Osteoblast (primary cell): ENCODE measurements around the gene GAREM1. TPM values are rescaled to one million over a fixed set of nuclear protein-coding genes. Genes with fewer than 3 reads are reported as not detected.
A peak's percentile ranks its signal among the peaks of the same experiment; 100 is the strongest.
"Not testable (repeated sequence)": the region's sequence is repeated elsewhere in the genome, so short reads cannot be mapped to it uniquely, and the experiment has no call there.

Experiments
- DNase-seq: peaks from one replicate; pipeline ENCODE4 v3.0.0; 2011; ENCODE audit warnings: low spot score, mixed read lengths; ENCODE audit not compliant: insufficient read length; ENCODE audit errors: missing footprints
- H2AFZ ChIP-seq: 2 replicates; pipeline ENCODE4 v1.6.0; 2011; ENCODE audit warnings: mild to moderate bottlenecking, low read length
- H3K27ac ChIP-seq: 2 replicates; pipeline ENCODE4 v1.5.1; 2011; ENCODE audit warnings: mild to moderate bottlenecking, low read depth, low read length, moderate library complexity
- H3K27me3 ChIP-seq: 2 replicates; pipeline ENCODE4 v1.6.0; 2012; ENCODE audit warnings: mild to moderate bottlenecking, control low read depth, inconsistent platforms, low read length, moderate library complexity; ENCODE audit not compliant: insufficient read depth
- H3K36me3 ChIP-seq: 2 replicates; pipeline ENCODE4 v1.5.1; 2011; ENCODE audit warnings: mild to moderate bottlenecking, low read length, control low read depth, moderate library complexity; ENCODE audit not compliant: insufficient read depth
- H3K4me1 ChIP-seq: 2 replicates; pipeline ENCODE4 v1.5.1; 2011; ENCODE audit warnings: mild to moderate bottlenecking, low read length, control low read depth, moderate library complexity; ENCODE audit not compliant: insufficient read depth
- H3K4me2 ChIP-seq: 2 replicates; pipeline ENCODE4 v1.6.0; 2011; ENCODE audit warnings: mild to moderate bottlenecking, low read length; ENCODE audit not compliant: insufficient read depth
- H3K4me3 ChIP-seq: fragments of 200-600 bp; sonication (generic); 3 replicates; pipeline ENCODE4 v1.5.1; 2012; ENCODE audit warnings: mild to moderate bottlenecking, low read length, inconsistent platforms; ENCODE audit not compliant: insufficient read depth
- H3K79me2 ChIP-seq: 2 replicates; pipeline ENCODE4 v1.6.0; 2012; ENCODE audit warnings: mild to moderate bottlenecking, low read length, control low read depth, inconsistent platforms; ENCODE audit not compliant: insufficient read depth
- H3K9me3 ChIP-seq: 2 replicates; pipeline ENCODE4 v1.5.1; 2011; ENCODE audit warnings: low read depth, low read length, control low read depth
- H4K20me1 ChIP-seq: 2 replicates; pipeline ENCODE4 v1.6.0; 2012; ENCODE audit warnings: mild to moderate bottlenecking, low read length, control low read depth; ENCODE audit not compliant: insufficient read depth
- total RNA-seq: library from RNA; depleted of rRNA; stranded (reverse); fragments of >200 nt; gene quantifications from 2 replicates; pipeline ENCODE4 v1.2.3, GENCODE V29; 2012
- TF ChIP-seq, protein P1 (sequence below): IDR thresholded peaks from 2 replicates; pipeline ENCODE4 v1.5.1; 2011; ENCODE audit warnings: mild to moderate bottlenecking, low read depth, low read length, moderate library complexity; ENCODE audit errors: extremely low read depth

The GAREM1 gene
- total RNA-seq, 1 donor = 3.6 TPM

DNA sequence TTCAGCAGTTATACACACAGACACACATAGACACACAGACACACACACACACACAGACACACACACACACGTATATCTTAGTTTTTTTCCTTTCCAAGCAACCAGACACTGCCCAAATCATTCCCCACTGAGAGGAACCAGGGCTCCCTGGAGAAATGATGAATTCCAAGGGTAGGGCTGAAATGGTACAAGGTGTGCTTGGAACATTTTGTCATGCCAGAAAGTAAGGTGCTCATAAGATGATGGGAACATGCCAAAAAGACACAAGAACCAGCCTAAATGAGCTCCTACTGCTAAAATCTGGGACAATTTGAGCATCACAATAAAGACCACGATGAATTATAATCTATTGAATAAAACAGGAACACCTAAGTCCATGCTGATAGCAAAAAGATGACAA lies 177.6 kb downstream of the GAREM1 start:
- no peaks in the 10 kb centered on the region for H3K4me1 ChIP-seq
- H2AFZ ChIP-seq = no peak overlapping the region
- H3K79me2 ChIP-seq = no peaks in the 10 kb centered on the region
- H3K9me3 ChIP-seq = no peaks in the 10 kb centered on the region
- no peak overlapping the region for H3K27ac ChIP-seq
- H3K4me3 ChIP-seq = no peak overlapping the region
- no peaks in the 10 kb centered on the region for H4K20me1 ChIP-seq
- H3K4me2 ChIP-seq = no peak overlapping the region
- no peaks in the 10 kb centered on the region for H3K36me3 ChIP-seq
- TF ChIP-seq, protein P1, sequence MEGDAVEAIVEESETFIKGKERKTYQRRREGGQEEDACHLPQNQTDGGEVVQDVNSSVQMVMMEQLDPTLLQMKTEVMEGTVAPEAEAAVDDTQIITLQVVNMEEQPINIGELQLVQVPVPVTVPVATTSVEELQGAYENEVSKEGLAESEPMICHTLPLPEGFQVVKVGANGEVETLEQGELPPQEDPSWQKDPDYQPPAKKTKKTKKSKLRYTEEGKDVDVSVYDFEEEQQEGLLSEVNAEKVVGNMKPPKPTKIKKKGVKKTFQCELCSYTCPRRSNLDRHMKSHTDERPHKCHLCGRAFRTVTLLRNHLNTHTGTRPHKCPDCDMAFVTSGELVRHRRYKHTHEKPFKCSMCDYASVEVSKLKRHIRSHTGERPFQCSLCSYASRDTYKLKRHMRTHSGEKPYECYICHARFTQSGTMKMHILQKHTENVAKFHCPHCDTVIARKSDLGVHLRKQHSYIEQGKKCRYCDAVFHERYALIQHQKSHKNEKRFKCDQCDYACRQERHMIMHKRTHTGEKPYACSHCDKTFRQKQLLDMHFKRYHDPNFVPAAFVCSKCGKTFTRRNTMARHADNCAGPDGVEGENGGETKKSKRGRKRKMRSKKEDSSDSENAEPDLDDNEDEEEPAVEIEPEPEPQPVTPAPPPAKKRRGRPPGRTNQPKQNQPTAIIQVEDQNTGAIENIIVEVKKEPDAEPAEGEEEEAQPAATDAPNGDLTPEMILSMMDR = no peak
- no peaks in the 10 kb centered on the region for H3K27me3 ChIP-seq
- DNase-seq = no peak

DNA sequence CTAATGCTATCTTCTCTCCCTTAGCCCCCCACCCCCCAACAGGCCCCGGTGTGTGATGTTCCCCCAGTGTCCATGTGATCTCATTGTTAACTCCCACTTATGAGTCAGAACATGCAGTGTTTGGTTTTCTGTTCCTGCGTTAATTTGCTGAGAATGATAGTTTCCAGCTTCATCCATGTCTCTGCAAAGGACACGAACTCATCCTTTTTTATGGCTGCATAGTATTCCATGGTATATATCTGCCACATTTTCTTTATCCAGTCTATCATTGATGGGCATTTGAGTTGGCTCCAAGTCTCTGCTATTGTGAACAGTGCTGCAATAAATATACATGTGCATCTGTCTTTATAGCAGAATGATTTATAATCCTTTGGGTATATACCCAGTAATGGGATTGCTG lies 179.1 kb downstream of the GAREM1 start:
- DNase-seq, H3K36me3 ChIP-seq, H3K27me3 ChIP-seq, H3K9me3 ChIP-seq, H3K4me3 ChIP-seq, H3K4me2 ChIP-seq, H4K20me1 ChIP-seq, H2AFZ ChIP-seq, H3K4me1 ChIP-seq, H3K27ac ChIP-seq, H3K79me2 ChIP-seq: not testable (repeated sequence)

DNA sequence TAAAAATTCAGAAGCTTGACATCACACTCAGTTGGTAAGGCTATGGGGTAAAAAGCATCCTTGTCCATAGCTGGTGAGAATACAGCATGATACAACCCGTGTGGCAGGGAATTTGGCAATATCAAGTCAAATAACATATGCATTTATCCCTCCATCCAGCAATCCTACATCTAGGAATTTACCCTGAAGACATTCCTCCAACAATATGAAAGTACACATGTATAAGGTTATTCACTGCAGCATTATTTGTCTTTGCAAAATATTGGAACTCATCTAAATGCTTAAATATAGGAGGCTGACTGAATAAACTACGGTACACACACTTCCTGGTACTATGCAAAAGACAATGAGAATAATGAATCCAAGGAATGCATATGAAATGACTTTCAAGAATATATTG lies 179.9 kb downstream of the GAREM1 start:
- TF ChIP-seq, protein P1 = no peak

DNA sequence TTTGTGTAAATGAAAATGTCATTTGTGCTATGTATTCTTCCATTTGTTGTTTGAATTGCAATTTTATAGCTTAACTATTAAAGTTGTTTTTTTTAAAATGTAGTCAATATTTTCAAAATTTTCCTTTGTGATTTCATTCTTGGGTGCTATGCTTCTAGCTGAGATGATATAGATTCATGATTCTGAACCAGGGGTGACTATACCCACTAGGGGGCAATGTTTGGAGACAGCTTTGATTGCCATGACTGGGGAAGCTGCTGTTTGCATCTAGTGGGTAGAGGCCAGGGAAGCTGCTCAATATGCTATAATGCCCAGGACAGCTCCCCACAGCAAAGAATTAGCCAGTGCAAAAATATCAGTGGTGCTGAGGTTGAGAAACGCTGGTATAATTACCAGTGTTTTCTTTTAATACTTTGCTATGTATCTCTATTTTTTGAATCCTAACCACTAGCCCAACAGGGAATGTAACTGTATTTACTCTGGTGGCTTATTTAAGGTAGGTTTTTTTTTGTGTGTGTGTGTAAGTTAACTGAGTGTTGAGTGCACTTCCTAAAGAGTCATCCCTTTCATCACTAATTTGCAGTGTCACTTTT lies 181.1 kb downstream of the GAREM1 start:
- no peak overlapping the region for H3K4me3 ChIP-seq
- H4K20me1 ChIP-seq = no peaks in the 10 kb centered on the region
- H3K4me2 ChIP-seq = no peak overlapping the region
- DNase-seq = peak; percentile 76
- H3K27me3 ChIP-seq = no peaks in the 10 kb centered on the region
- no peaks in the 10 kb centered on the region for H3K79me2 ChIP-seq
- H3K4me1 ChIP-seq = no peaks in the 10 kb centered on the region
- no peak overlapping the region for H3K27ac ChIP-seq
- no peak overlapping the region for H2AFZ ChIP-seq
- H3K36me3 ChIP-seq = no peaks in the 10 kb centered on the region
- TF ChIP-seq, protein P1 = peak; percentile 86
- H3K9me3 ChIP-seq = no peaks in the 10 kb centered on the region

More for the DNA sequence above, 179.9 kb downstream of the GAREM1 start:
- Histone ChIP-seq H3K4me1 (no peaks in the 10 kb centered on the region), H4K20me1 (no peaks in the 10 kb centered on the region), H3K27me3 (no peaks in the 10 kb centered on the region), H3K4me2 (no peak overlapping the region), H2AFZ (no peak overlapping the region), H3K9me3 (no peaks in the 10 kb centered on the region), H3K79me2 (no peaks in the 10 kb centered on the region), H3K27ac (no peak overlapping the region), H3K36me3 (no peaks in the 10 kb centered on the region), H3K4me3 (no peak overlapping the region)
- no peak for DNase-seq
